Activated CD8-positive, alpha-beta T cell treated with anti-CD3 and anti-CD28 coated beads for 36 hours (primary cell): ENCODE data around the gene LMTK3. TPM values are rescaled to one million over a fixed set of nuclear protein-coding genes. Genes with fewer than 3 reads are reported as not detected.

Experiments
- ATAC-seq: fragments of 200-7000 bp; cut with Tn5 transposase; one replicate; pipeline ENCODE4 v1.10.0; 2021; ENCODE audit warnings: mild to moderate bottlenecking, moderate library complexity
- CTCF ChIA-PET: fragments of 350-600 bp; sonication (Branson Sonifier 250); formaldehyde crosslinking; loops from one replicate; lab custom pipeline; 2021; ENCODE audit warnings: antibody characterized with exemption; lab: Charles Lee
- POLR2A ChIA-PET: fragments of 350-600 bp; sonication (Branson Sonifier 250); formaldehyde crosslinking; loops from one replicate; lab custom pipeline; 2021; ENCODE audit warnings: antibody characterized with exemption; lab: Charles Lee
- DNase-seq: peaks from one replicate; pipeline ENCODE4 v3.0.0-alpha.2; 2020
- H3K27ac Mint-ChIP-seq: one replicate; pipeline ENCODE4 v1.8.0; 2021; ENCODE audit warnings: mild to moderate bottlenecking, mixed read lengths
- H3K27me3 Mint-ChIP-seq: one replicate; pipeline ENCODE4 v1.8.0; 2021; ENCODE audit warnings: mixed read lengths
- H3K36me3 Mint-ChIP-seq: one replicate; pipeline ENCODE4 v1.8.0; 2021; ENCODE audit warnings: low read depth, mixed read lengths
- H3K4me1 Mint-ChIP-seq: one replicate; pipeline ENCODE4 v1.8.0; 2021; ENCODE audit warnings: low read depth, mixed read lengths
- H3K4me3 Mint-ChIP-seq: one replicate; pipeline ENCODE4 v1.8.0; 2021; ENCODE audit warnings: mild to moderate bottlenecking, moderate library complexity, mixed read lengths
- H3K9me3 Mint-ChIP-seq: one replicate; pipeline ENCODE4 v1.8.0; 2021; ENCODE audit warnings: mixed read lengths
- CTCF ChIP-seq: fragments of 200-600 bp; IDR thresholded peaks from one replicate; pipeline ENCODE4 v1.8.0; 2022; ENCODE audit warnings: antibody characterized with exemption, mild to moderate bottlenecking
- intact Hi-C: fragments of 100-400 bp; cut with micrococcal nuclease; formaldehyde crosslinking; loops from one replicate; pipeline ENCODE4 v1.10.0; 2022
- total RNA-seq, 2 experiments: library from RNA; stranded (reverse); gene quantifications; one replicate each; pipeline ENCODE4 v1.2.3, GENCODE V29; 2021

The LMTK3 gene
- total RNA-seq, 2 experiments from 2014 or later = 3.4 to 4.0 TPM

DNA sequence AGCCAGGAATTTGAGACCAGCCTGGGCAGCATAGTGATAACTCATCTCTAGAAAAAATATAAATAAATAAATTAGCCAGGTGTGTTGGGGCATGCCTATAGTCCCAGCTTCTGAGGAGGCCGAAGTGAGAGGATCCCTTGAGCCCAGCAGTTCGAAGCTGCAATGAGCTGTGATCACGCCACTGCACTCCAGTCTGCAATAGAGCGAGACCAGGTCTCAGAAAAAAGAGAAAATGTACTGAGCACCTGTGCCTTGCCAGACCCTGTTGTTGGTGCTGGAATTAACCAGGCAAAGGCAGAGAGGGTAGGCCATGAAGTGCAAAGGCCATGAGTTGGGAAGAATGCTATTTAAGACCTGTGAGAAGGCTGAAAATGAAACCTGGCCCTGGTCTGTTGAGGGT lies 39.8 kb downstream of the LMTK3 start:
- ChIA-PET CTCF (interaction anchor here (1.3 to 1.5 kb wide), 2 partner anchors 9 to 18 kb away, joined by 3 to 6 read pairs; no protein-coding TSS in a partner anchor), POLR2A (interaction anchor here (1.4 kb wide), 1 partner anchor 16 kb away, joined by 3 read pairs; no protein-coding TSS in a partner anchor)
- H3K4me1 Mint-ChIP-seq = peaks cover 17% of the 10 kb centered on the region
- H3K27me3 Mint-ChIP-seq = no peaks in the 10 kb centered on the region
- no peaks in the 10 kb centered on the region for H3K9me3 Mint-ChIP-seq
- DNase-seq (no peak), ATAC-seq (no peak)
- H3K4me3 Mint-ChIP-seq = no peak overlapping the region
- intact Hi-C loops = no loop called here
- TF ChIP-seq CTCF = no peak
- H3K36me3 Mint-ChIP-seq = peaks cover 6% of the 10 kb centered on the region
- peak overlapping the region; percentile 15 for H3K27ac Mint-ChIP-seq

DNA sequence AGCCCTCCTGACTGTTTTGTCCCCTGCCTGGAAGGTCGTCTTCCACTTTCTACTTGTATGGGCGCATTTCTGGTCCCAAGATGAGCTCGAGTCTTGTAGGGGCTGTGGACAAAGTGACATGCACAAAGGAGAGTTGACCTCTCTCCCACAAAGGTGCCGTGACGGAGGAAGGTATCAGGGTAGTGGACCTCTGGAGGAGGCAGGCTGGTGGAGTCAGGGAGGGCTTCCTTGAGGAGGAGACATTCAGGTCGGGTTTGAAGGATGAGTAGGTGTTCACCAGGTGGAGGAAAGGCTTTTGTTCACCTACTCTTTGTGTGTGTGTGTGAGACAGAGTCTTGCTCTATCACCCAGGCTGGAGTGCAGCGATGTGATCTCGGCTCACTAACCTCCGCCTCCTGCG lies 40.8 kb downstream of the LMTK3 start:
- no peak for DNase-seq
- H3K27ac Mint-ChIP-seq = no peak overlapping the region
- POLR2A ChIA-PET = interaction anchor here (1.2 to 1.4 kb wide), 3 partner anchors 11 to 76 kb away, joined by 3 to 4 read pairs (median 3); no protein-coding TSS in a partner anchor

DNA sequence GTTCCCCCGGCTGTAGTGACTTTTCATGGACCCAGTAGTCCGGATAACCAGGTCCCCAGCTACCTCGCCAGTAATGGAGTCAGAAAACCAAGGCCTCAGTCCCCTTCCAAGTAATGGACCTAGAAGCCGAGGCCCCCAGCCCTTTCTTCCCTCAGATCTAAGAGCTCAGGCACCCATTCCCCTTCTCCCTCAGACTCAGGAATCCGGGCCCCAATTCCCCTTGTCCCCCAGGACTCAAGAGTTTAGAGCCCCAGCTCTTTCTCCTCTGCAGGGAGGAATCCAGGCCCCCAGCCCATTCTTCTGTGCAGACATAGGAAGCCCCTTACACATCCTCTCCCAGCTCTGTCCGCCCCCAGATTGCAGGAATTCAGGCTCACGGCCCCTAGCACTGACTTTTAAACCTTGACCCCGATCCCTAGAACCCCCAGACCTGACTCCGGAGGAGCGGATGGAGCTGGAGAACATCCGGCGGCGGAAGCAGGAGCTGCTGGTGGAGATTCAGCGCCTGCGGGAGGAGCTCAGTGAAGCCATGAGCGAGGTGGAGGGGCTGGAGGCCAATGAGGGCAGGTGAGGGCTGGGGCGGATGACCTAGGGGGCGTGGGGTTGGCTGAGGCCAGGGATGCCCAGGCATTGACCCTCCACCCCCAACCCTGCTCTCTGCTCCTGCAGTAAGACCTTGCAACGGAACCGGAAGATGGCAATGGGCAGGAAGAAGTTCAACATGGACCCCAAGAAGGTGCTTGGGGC lies 41.5 kb downstream of the LMTK3 start:
- Mint-ChIP-seq H3K27ac (peak overlapping the region; percentile 66), H3K27me3 (no peaks in the 10 kb centered on the region), H3K36me3 (peaks cover 6% of the 10 kb centered on the region), H3K9me3 (no peaks in the 10 kb centered on the region), H3K4me1 (peaks cover 17% of the 10 kb centered on the region), H3K4me3 (peak overlapping the region; percentile 83)
- ChIA-PET CTCF (interaction anchor here (0.9 to 1.8 kb wide), 5 partner anchors 18 to 114 kb away, joined by 3 to 8 read pairs (median 4); partner anchors contain the start of gene KDELR1), POLR2A (interaction anchor here (1.1 to 1.3 kb wide), 3 partner anchors 10 to 75 kb away, joined by 3 to 4 read pairs (median 4); no protein-coding TSS in a partner anchor)
- intact Hi-C loops = loop anchor here (10.0 kb wide), 1 partner anchor 105 kb away; the partner anchor contains the start of genes SYNGR4 and TMEM143
- TF ChIP-seq CTCF = no peak
- ATAC-seq (no peak), DNase-seq (no peak)

More for the DNA sequence above, 40.8 kb downstream of the LMTK3 start:
- intact Hi-C loops = no loop called here
- peaks cover 6% of the 10 kb centered on the region for H3K36me3 Mint-ChIP-seq
- H3K27me3 Mint-ChIP-seq = no peaks in the 10 kb centered on the region
- no peak for TF ChIP-seq CTCF
- peak overlapping the region; percentile 83 for H3K4me3 Mint-ChIP-seq
- peaks cover 17% of the 10 kb centered on the region for H3K4me1 Mint-ChIP-seq
- ATAC-seq = no peak
- H3K9me3 Mint-ChIP-seq = no peaks in the 10 kb centered on the region
- CTCF ChIA-PET = interaction anchor here (1.0 to 1.8 kb wide), 3 partner anchors 17 to 113 kb away, joined by 3 to 8 read pairs (median 5); no protein-coding TSS in a partner anchor

DNA sequence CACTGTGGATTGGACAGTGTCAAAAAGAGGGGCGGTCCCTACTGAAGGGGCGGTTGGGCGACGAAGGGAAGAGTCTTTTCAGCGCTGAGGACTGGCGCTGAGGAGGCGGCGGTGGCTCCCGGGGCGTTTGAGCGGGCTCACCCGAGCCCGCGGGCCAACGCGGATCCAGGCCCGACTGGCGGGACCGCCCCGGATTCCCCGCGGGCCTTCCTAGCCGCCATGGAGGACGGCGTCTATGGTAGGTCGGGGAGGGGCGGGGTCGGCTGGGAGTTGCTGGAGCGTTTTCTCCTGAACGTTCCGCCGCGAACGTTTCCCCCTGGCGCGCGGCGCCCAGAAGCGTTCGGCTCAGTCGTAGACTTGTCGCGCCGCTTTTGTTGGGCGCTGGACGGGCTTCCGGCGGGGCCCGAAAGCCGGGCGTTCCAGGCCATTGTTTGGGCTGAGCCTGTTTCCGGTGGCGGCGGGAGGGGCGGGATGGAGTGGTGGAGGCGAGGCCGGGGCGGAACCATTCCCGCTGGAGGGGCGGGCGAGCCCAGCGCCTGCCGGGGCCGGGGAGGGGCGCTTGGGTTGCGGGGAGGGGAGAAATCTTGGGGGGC lies 42.2 kb downstream of the LMTK3 start, which contains the start of gene CYTH2:
CYTH2 (plus strand) TSS at position 81 of the 593 bp plus-strand sequence; CDS start at position 220, 139 bp downstream.
- DNase-seq (peak; percentile 83), ATAC-seq (peak; percentile 10)
- TF ChIP-seq CTCF = no peak
- peaks cover 17% of the 10 kb centered on the region for H3K4me1 Mint-ChIP-seq
- no peaks in the 10 kb centered on the region for H3K27me3 Mint-ChIP-seq
- ChIA-PET CTCF (interaction anchor here (0.9 to 1.8 kb wide), 4 partner anchors 18 to 78 kb away, joined by 3 to 8 read pairs (median 4); partner anchors contain the start of gene KDELR1), POLR2A (interaction anchor here (1.1 kb wide), 1 partner anchor 11 kb away, joined by 4 read pairs; no protein-coding TSS in a partner anchor)
- intact Hi-C loops = loop anchor here (10.0 kb wide), 1 partner anchor 105 kb away; the partner anchor contains the start of genes SYNGR4 and TMEM143
- H3K27ac Mint-ChIP-seq = peak within 1 kb of the TSS; percentile 83
- H3K36me3 Mint-ChIP-seq = peaks cover 5% of the 10 kb centered on the region
- H3K4me3 Mint-ChIP-seq = peak within 1 kb of the TSS; percentile 83
- no peaks in the 10 kb centered on the region for H3K9me3 Mint-ChIP-seq
